Measurements from ENCODE around the gene OSM.

DNA sequence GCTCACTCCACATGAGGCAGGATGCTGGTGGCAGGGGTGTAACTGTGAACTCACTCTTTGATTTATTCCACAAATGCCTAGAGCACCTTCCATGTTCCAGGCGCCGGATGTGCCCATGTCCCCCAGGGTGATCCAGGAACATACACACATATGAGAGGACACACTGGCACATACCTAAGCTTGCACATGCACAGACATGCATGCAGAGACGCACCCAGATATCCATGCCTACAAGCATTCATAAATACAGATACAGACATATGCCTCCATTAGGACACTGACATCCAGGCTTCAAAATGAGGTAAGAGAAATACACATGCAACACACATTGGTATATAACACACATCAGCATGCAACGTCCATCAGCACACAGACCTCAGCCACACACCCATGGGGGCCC, 4.5 kb downstream of the OSM start:
- TF ChIP-seq, protein P1, sequence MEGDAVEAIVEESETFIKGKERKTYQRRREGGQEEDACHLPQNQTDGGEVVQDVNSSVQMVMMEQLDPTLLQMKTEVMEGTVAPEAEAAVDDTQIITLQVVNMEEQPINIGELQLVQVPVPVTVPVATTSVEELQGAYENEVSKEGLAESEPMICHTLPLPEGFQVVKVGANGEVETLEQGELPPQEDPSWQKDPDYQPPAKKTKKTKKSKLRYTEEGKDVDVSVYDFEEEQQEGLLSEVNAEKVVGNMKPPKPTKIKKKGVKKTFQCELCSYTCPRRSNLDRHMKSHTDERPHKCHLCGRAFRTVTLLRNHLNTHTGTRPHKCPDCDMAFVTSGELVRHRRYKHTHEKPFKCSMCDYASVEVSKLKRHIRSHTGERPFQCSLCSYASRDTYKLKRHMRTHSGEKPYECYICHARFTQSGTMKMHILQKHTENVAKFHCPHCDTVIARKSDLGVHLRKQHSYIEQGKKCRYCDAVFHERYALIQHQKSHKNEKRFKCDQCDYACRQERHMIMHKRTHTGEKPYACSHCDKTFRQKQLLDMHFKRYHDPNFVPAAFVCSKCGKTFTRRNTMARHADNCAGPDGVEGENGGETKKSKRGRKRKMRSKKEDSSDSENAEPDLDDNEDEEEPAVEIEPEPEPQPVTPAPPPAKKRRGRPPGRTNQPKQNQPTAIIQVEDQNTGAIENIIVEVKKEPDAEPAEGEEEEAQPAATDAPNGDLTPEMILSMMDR (optimal IDR thresholded peaks at IDR 0.05 in 1 of 3, IDR thresholded peaks at IDR 0.05 in 1 of 3, conservative IDR thresholded peaks at IDR 0.05 in 1 of 3; ENCODE audit: extremely low read depth in 1 of 3, insufficient read depth in 2 of 3, low read length in 3 of 3) = no peak
- TF ChIP-seq EZH2 (IDR thresholded peaks at IDR 0.05; ENCODE audit: low read length) = no peak
